Tibial nerve (tissue), 4 donors: ENCODE data around the gene STK33. TPM values are rescaled to one million over a fixed set of nuclear protein-coding genes. Genes with fewer than 3 reads are reported as not detected.

Experiments
- DNase-seq, 2 donors: peaks; one replicate each; pipeline ENCODE4 v3.0.0-alpha.2; 2019; ENCODE audit warnings: low spot score in 2 of 2
- H3K27ac ChIP-seq, 4 donors: fragments of 200-600 bp; sonication (generic) in 3 of 4; one replicate each; pipeline ENCODE4 v1.5.1; 2017 to 2019; ENCODE audit warnings: mild to moderate bottlenecking in 1 of 4
- H3K27me3 ChIP-seq, 2 donors: fragments of 200-600 bp; sonication (generic) in 1 of 2; one replicate each; pipeline versions ENCODE4 v1.5.1 to v1.6.0; 2017 to 2019
- H3K36me3 ChIP-seq, 3 donors: fragments of 200-600 bp; sonication (generic); one replicate each; pipeline ENCODE4 v1.5.1; 2018 to 2019
- H3K4me1 ChIP-seq, 4 donors: fragments of 200-600 bp; sonication (generic) in 3 of 4; one replicate each; pipeline ENCODE4 v1.5.1; 2017 to 2019
- H3K4me3 ChIP-seq, 4 donors: fragments of 200-600 bp; sonication (generic) in 3 of 4; one replicate each; pipeline ENCODE4 v1.5.1; 2017 to 2019; ENCODE audit warnings: mild to moderate bottlenecking in 1 of 4, moderate library complexity in 1 of 4
- H3K9me3 ChIP-seq, 4 donors: fragments of 200-600 bp; sonication (generic) in 3 of 4; one replicate each; pipeline ENCODE4 v1.5.1; 2017 to 2019
- CTCF ChIP-seq, 5 experiments: fragments of 200-600 bp in 3 of 5; fragments of 450-650 bp in 2 of 5; sonication (generic) in 3 of 5; IDR thresholded peaks; one replicate each; pipeline ENCODE4 v1.5.1; 2016 to 2019; ENCODE audit warnings: antibody characterized with exemption in 5 of 5, mild to moderate bottlenecking in 3 of 5, moderate library complexity in 2 of 5
- EP300 ChIP-seq, 2 donors: sonication (generic); formaldehyde crosslinking; IDR thresholded peaks; one replicate each; pipeline ENCODE4 v1.6.1; 2017; ENCODE audit warnings: antibody characterized with exemption in 2 of 2, mild to moderate bottlenecking in 1 of 2
- POLR2A ChIP-seq, 2 donors: fragments of 450-650 bp; IDR thresholded peaks; one replicate each; pipeline ENCODE4 v1.6.1; 2017; ENCODE audit warnings: antibody characterized with exemption in 2 of 2, mild to moderate bottlenecking in 2 of 2, moderate library complexity in 2 of 2
- WGBS, 2 donors: methylation state at CpG; one replicate each; pipeline ENCODE4 v1.1.5; 2018; 5-methylcytosine and 5-hydroxymethylcytosine counted together
- total RNA-seq, 4 donors: library from RNA; depleted of rRNA; stranded (reverse); fragments of >200 nt; gene quantifications; one replicate each; pipeline ENCODE4 v1.1.0, GENCODE V29; 2016

STK33 gene
- total RNA-seq, 4 donors from 2014 or later: 3.6 to 6.8 (median 5.0) TPM

- Histone ChIP-seq H3K27me3 (no peaks in the 10 kb centered on the region), H3K9me3 (no peaks in the 10 kb centered on the region), H3K27ac (no peak overlapping the region), H3K4me1 (peaks cover 0 to 13% (median under 1%) of the 10 kb centered on the region in 4 donors), H3K4me3 (no peak overlapping the region), H3K36me3 (no peaks in the 10 kb centered on the region)
- no peak for DNase-seq
- 76 to 80% methylated on average over 8 to 9 of the region's 9 CpGs for WGBS, 2 donors
- TF ChIP-seq POLR2A (IDR thresholded peaks at IDR 0.05) (no peak), CTCF (IDR thresholded peaks at IDR 0.05) (no peak), EP300 (IDR thresholded peaks at IDR 0.05) (no peak)
Observed at GRCh38 chr11:8360086-8360828, 233.8 kb downstream of the STK33 start.

- Histone ChIP-seq H3K27ac (no peak overlapping the region), H3K36me3 (no peaks in the 10 kb centered on the region), H3K4me3 (no peak overlapping the region), H3K27me3 (no peaks in the 10 kb centered on the region), H3K9me3 (no peaks in the 10 kb centered on the region), H3K4me1 (peaks cover 0 to 20% (median 5%) of the 10 kb centered on the region in 4 donors)
- no peak for DNase-seq
- 77 to 96% methylated on average over 4 to 6 of the region's 6 CpGs for WGBS, 2 donors
- TF ChIP-seq EP300 (IDR thresholded peaks at IDR 0.05) (no peak), CTCF (IDR thresholded peaks at IDR 0.05) (no peak), POLR2A (IDR thresholded peaks at IDR 0.05) (no peak)
Observed at GRCh38 chr11:8359521-8359920, 234.5 kb downstream of the STK33 start.

GRCh38 chr11:8357891-8358566, 236.0 kb downstream of the STK33 start:
- 82 to 94% methylated on average over 12 to 13 of the region's 13 CpGs for WGBS, 2 donors
- H3K4me3 ChIP-seq: no peak overlapping the region
- no peaks in the 10 kb centered on the region for H3K9me3 ChIP-seq
- no peaks in the 10 kb centered on the region for H3K27me3 ChIP-seq
- no peak overlapping the region for H3K27ac ChIP-seq
- TF ChIP-seq POLR2A (IDR thresholded peaks at IDR 0.05) (no peak), CTCF (IDR thresholded peaks at IDR 0.05) (no peak), EP300 (IDR thresholded peaks at IDR 0.05) (no peak)
- peaks cover 0 to 21% (median 6%) of the 10 kb centered on the region in 4 donors for H3K4me1 ChIP-seq
- no peaks in the 10 kb centered on the region for H3K36me3 ChIP-seq
- DNase-seq: no peak

- 57 to 86% methylated on average over 4 of the region's 4 CpGs for WGBS, 2 donors
- Histone ChIP-seq H3K27me3 (no peaks in the 10 kb centered on the region), H3K4me3 (no peak overlapping the region), H3K4me1 (peaks cover 0 to 21% (median 6%) of the 10 kb centered on the region in 4 donors), H3K27ac (no peak overlapping the region), H3K36me3 (no peaks in the 10 kb centered on the region), H3K9me3 (no peaks in the 10 kb centered on the region)
- no peak for TF ChIP-seq CTCF (IDR thresholded peaks at IDR 0.05)
- no peak for TF ChIP-seq EP300 (IDR thresholded peaks at IDR 0.05)
- no peak for TF ChIP-seq POLR2A (IDR thresholded peaks at IDR 0.05)
- DNase-seq: no peak
Observed at GRCh38 chr11:8357505-8357888, 236.5 kb downstream of the STK33 start.
